Heart left ventricle (tissue), 16 donors: ENCODE results near the gene GOT1. TPM values are rescaled to one million over a fixed set of nuclear protein-coding genes. Genes with fewer than 3 reads are reported as not detected.
A peak's percentile ranks its signal among the peaks of the same experiment; 100 is the strongest.

Source experiments
- ATAC-seq, 4 donors: fragments of 200-7000 bp; cut with Tn5 transposase; one replicate each; pipeline ENCODE4 v1.9.1; 2020 to 2022; ENCODE audit warnings: moderate library complexity in 4 of 4, mild to moderate bottlenecking in 3 of 4, moderate number of reproducible peaks in 1 of 4
- DNase-seq, 5 donors: peaks; one replicate each; pipeline ENCODE4 v3.0.0-alpha.2; 2020
- H3K27ac ChIP-seq, 12 donors: fragments of 200-600 bp; sonication (generic) in 4 of 12; one replicate each; pipeline versions ENCODE4 v1.5.0 to v1.8.0; 2016 to 2022; ENCODE audit warnings: mild to moderate bottlenecking in 2 of 12
- H3K27me3 ChIP-seq, 9 donors: fragments of 200-600 bp; sonication (generic) in 2 of 9; one replicate each; pipeline versions ENCODE4 v1.5.1 to v1.8.0; 2016 to 2022; ENCODE audit warnings: mild to moderate bottlenecking in 3 of 9
- H3K36me3 ChIP-seq, 9 donors: fragments of 200-600 bp; sonication (generic) in 2 of 9; one replicate each; pipeline versions ENCODE4 v1.5.0 to v1.8.0; 2018 to 2022; ENCODE audit warnings: mild to moderate bottlenecking in 2 of 9
- H3K4me1 ChIP-seq, 12 donors: fragments of 200-600 bp; sonication (generic) in 4 of 12; one replicate each; pipeline versions ENCODE4 v1.5.0 to v1.8.0; 2016 to 2022; ENCODE audit warnings: mild to moderate bottlenecking in 3 of 12
- H3K4me3 ChIP-seq, 12 donors: fragments of 200-600 bp; sonication (generic) in 4 of 12; one replicate each; pipeline versions ENCODE4 v1.5.0 to v1.8.0; 2017 to 2022; ENCODE audit warnings: mild to moderate bottlenecking in 9 of 12, moderate library complexity in 4 of 12
- H3K9me3 ChIP-seq, 12 donors: fragments of 200-600 bp; sonication (generic) in 4 of 12; one replicate each; pipeline versions ENCODE4 v1.5.0 to v1.8.0; 2016 to 2022; ENCODE audit warnings: mild to moderate bottlenecking in 1 of 12
- CTCF ChIP-seq, 12 donors: fragments of 200-600 bp; sonication (generic) in 4 of 12; IDR thresholded peaks; one replicate each; pipeline versions ENCODE4 v1.5.0 to v1.8.0; 2018 to 2022; ENCODE audit warnings: antibody characterized with exemption in 12 of 12, mild to moderate bottlenecking in 5 of 12
- POLR2A ChIP-seq, 2 donors: fragments of 450-650 bp; IDR thresholded peaks; one replicate each; pipeline ENCODE4 v1.6.1; 2017; ENCODE audit warnings: antibody characterized with exemption in 2 of 2, mild to moderate bottlenecking in 2 of 2, moderate library complexity in 2 of 2
- WGBS, 4 donors: extraction: QIAGEN DNeasy Blood & Tissue Kit in 2 of 4; methylation state at CpG; one replicate each; pipeline versions ENCODE4 v1.1.5 to v1.1.7; 2013 to 2018; 5-methylcytosine and 5-hydroxymethylcytosine counted together
- intact Hi-C, 10 donors: fragments of 100-400 bp; cut with DNase I; formaldehyde crosslinking; loops; one replicate each; pipeline versions ENCODE4 v1.11.1 to v1.14.2; 2022
- polyA plus RNA-seq, 2 donors: library from polyadenylated mRNA; stranded (reverse); fragments of 200-250 nt; gene quantifications; one replicate each; pipeline ENCODE4 v1.2.3, GENCODE V29; 2013
- total RNA-seq, 9 donors: library from RNA; depleted of rRNA in 2 of 9; stranded (reverse); fragments of >200 nt in 2 of 9; fragmentation: NEBNext Ultra II Directional in 3 of 9; extraction: Animal tissue kit (Norgen Biotek cat#: 25700) in 3 of 9; gene quantifications; one replicate each; pipeline versions ENCODE4 v1.1.0 to v1.2.4, GENCODE V29; 2016 to 2023
- donor health status: ischemic (EF 13 %, LVEDD 7.1; RV severe dilation, severe dysfunction).
- donor health status: healthy with polysubstance abuse.
- donor health status: DM: no; HTN: yes; CAD: no.
- donor health status: DM: no; HTN: no; CAD: no.
- donor health status: ischemic (EF 25% LVEDD 6.9; RV normal size, moderate dysfunction).
- donor health status: ischemic (EF 25% LVEDD 5.7; RV mildly dilated, moderate dysfunction).
- donor health status: healthy.
- donor health status: DM: yes; HTN: yes; CAD: no.
- donor health status: ischemic (EF 35%, LVEDD 5.7; RV mildly dilated, moderate dysfunction).
- donor health status: nonischemic (EF 11% LVEDD 7.7; RV severe dilation, severe dysfunction).
- donor health status: DM: yes; HTN: yes; CAD: no.
- donor health status: PGD.
- donor health status: ischemic (EF 29% LVEDD 5.4; RV normal size, mild dysfunction).
- donor health status: nonischemic (EF 23%, LVEDD 6.1; RV moderate dilation, normal function).

Gene GOT1
- total and polyA plus RNA-seq, 11 donors = 259 to 815 (median 505) TPM

- intact Hi-C loops = no loop called here
- Histone ChIP-seq H3K27ac (peak overlapping the region in 2 of 12 donors; percentile 39), H3K4me3 (peak overlapping the region in 2 of 12 donors; percentile 6 to 11), H3K36me3 (peaks cover 0 to 34% (median 14%) of the 10 kb centered on the region in 9 donors), H3K9me3 (no peaks in the 10 kb centered on the region), H3K4me1 (peaks cover 0 to 67% (median 18%) of the 10 kb centered on the region in 12 donors), H3K27me3 (no peaks in the 10 kb centered on the region)
- WGBS, 4 donors = 44 to 52% (median 45%) methylated on average over 3 of the region's 3 CpGs
- no peak for ATAC-seq
- no peak for TF ChIP-seq POLR2A (IDR thresholded peaks at IDR 0.05)
- TF ChIP-seq CTCF (IDR thresholded peaks at IDR 0.05) = no peak
- DNase-seq = no peak
Observed at GRCh38 chr10:99426689-99427088, 3.7 kb downstream of the GOT1 start.

GRCh38 chr10:99425204-99425603, 5.2 kb downstream of the GOT1 start:
- intact Hi-C loops = no loop called here
- ATAC-seq (no peak), DNase-seq (no peak)
- Histone ChIP-seq H3K36me3 (peaks cover 0 to 41% (median 22%) of the 10 kb centered on the region in 9 donors), H3K9me3 (no peaks in the 10 kb centered on the region), H3K27ac (peak overlapping the region in 4 of 12 donors; percentile 26 to 39 (median 34)), H3K4me1 (peaks cover 0 to 78% (median 15%) of the 10 kb centered on the region in 12 donors), H3K27me3 (no peaks in the 10 kb centered on the region), H3K4me3 (peak overlapping the region in 1 of 12 donors; percentile 10)
- TF ChIP-seq CTCF (IDR thresholded peaks at IDR 0.05) (no peak), POLR2A (IDR thresholded peaks at IDR 0.05) (no peak)
- 93 to 98% (median 95%) methylated on average over 1 of the region's 1 CpG for WGBS, 4 donors

GRCh38 chr10:99424656-99425055, 5.8 kb downstream of the GOT1 start:
- TF ChIP-seq CTCF (IDR thresholded peaks at IDR 0.05) = no peak
- TF ChIP-seq POLR2A (IDR thresholded peaks at IDR 0.05) = no peak
- no peaks in the 10 kb centered on the region for H3K9me3 ChIP-seq
- no peak overlapping the region for H3K4me3 ChIP-seq
- no peak overlapping the region for H3K27ac ChIP-seq
- intact Hi-C loops = no loop called here
- H3K4me1 ChIP-seq = peaks cover 0 to 77% (median 12%) of the 10 kb centered on the region in 12 donors
- DNase-seq (no peak), ATAC-seq (no peak)
- H3K27me3 ChIP-seq = no peaks in the 10 kb centered on the region
- H3K36me3 ChIP-seq = peaks cover 0 to 47% (median 27%) of the 10 kb centered on the region in 9 donors
- 96 to 99% (median 97%) methylated on average over 1 of the region's 1 CpG for WGBS, 4 donors

GRCh38 chr10:99422529-99423096, 7.8 kb downstream of the GOT1 start:
- no peak for DNase-seq
- Histone ChIP-seq H3K4me3 (no peak overlapping the region), H3K27me3 (no peaks in the 10 kb centered on the region), H3K27ac (no peak overlapping the region), H3K4me1 (peaks cover 0 to 79% (median 12%) of the 10 kb centered on the region in 12 donors), H3K9me3 (no peaks in the 10 kb centered on the region), H3K36me3 (peaks cover 0 to 67% (median 46%) of the 10 kb centered on the region in 9 donors)
- intact Hi-C loops = no loop called here
- ATAC-seq = no peak
- TF ChIP-seq POLR2A (IDR thresholded peaks at IDR 0.05) = no peak
- TF ChIP-seq CTCF (IDR thresholded peaks at IDR 0.05) = no peak
- 71 to 77% (median 76%) methylated on average over 5 of the region's 5 CpGs for WGBS, 4 donors
